MCF 10A (cell line): ENCODE measurements around the gene GDF15. TPM values are rescaled to one million over a fixed set of nuclear protein-coding genes. Genes with fewer than 3 reads are reported as not detected.

ENCODE experiments used
- BruUV-seq: library from RNA; stranded (reverse); fragments of 400-500 nt; replicated peaks from 2 replicates; lab custom pipeline; 2021; lab: Mats Ljungman, UMichigan
- CTCF ChIA-PET: fragments of 300-600 bp; sonication (Branson Sonifier 250); formaldehyde crosslinking; extraction: SDS; loops from one replicate; lab custom pipeline; 2021; ENCODE audit warnings: antibody characterized with exemption, inconsistent platforms; lab: Yijun Ruan, JAX
- POLR2A ChIA-PET: fragments of 300-600, 350-650 bp; sonication (Branson Sonifier 250); formaldehyde crosslinking; extraction: SDS; loops from one replicate; lab custom pipeline; 2020; ENCODE audit warnings: antibody characterized with exemption, inconsistent platforms; lab: Yijun Ruan, JAX
- DNase-seq: peaks from one replicate; pipeline ENCODE4 v3.0.0-alpha.2; 2018; ENCODE audit not compliant: unreplicated experiment
- H3K27ac Mint-ChIP-seq: one replicate; pipeline ENCODE4 v1.8.0; 2022; ENCODE audit warnings: mild to moderate bottlenecking, low read depth, mixed read lengths; ENCODE audit not compliant: unreplicated experiment
- H3K27me3 Mint-ChIP-seq: one replicate; pipeline ENCODE4 v1.8.0; 2022; ENCODE audit warnings: mixed read lengths; ENCODE audit not compliant: insufficient read depth, unreplicated experiment
- H3K36me3 Mint-ChIP-seq: one replicate; pipeline ENCODE4 v1.8.0; 2022; ENCODE audit warnings: mild to moderate bottlenecking, moderate library complexity, mixed read lengths; ENCODE audit not compliant: insufficient read depth, unreplicated experiment
- H3K4me1 Mint-ChIP-seq: one replicate; pipeline ENCODE4 v1.8.0; 2022; ENCODE audit warnings: mixed read lengths; ENCODE audit not compliant: insufficient read depth, unreplicated experiment
- H3K4me3 Mint-ChIP-seq: one replicate; pipeline ENCODE4 v1.8.0; 2022; ENCODE audit warnings: mild to moderate bottlenecking, moderate library complexity, mixed read lengths; ENCODE audit not compliant: unreplicated experiment
- H3K9me3 Mint-ChIP-seq: one replicate; pipeline ENCODE4 v1.8.0; 2022; ENCODE audit warnings: mixed read lengths; ENCODE audit not compliant: unreplicated experiment
- intact Hi-C: fragments of 100-400 bp; cut with micrococcal nuclease; formaldehyde crosslinking; loops from 2 replicates; pipeline ENCODE4 v1.14.1; 2022
- microRNA-seq: library from miRNA; unstranded; fragments of <30 nt; microRNA quantifications from one replicate; pipeline ENCODE4 v1.2.0, GENCODE V29; 2022
- total RNA-seq: library from RNA; stranded (reverse); gene quantifications from 2 replicates; pipeline ENCODE4 v1.2.3, GENCODE V29; 2022
- TF ChIP-seq, protein P1 (sequence below): fragments of 200-600 bp; IDR thresholded peaks from one replicate; pipeline ENCODE4 v1.8.0; 2022; ENCODE audit warnings: antibody characterized with exemption, mild to moderate bottlenecking; ENCODE audit not compliant: unreplicated experiment

The GDF15 gene
- total RNA-seq, 1 experiment from 2014 or later = 193 TPM

- DNase-seq = no peak
- H3K27ac Mint-ChIP-seq = peak overlapping the region; percentile 7
- no peaks in the 10 kb centered on the region for H3K27me3 Mint-ChIP-seq
- peak overlapping the region; percentile 35 for H3K4me3 Mint-ChIP-seq
- POLR2A ChIA-PET = no interaction called here
- TF ChIP-seq, protein P1, sequence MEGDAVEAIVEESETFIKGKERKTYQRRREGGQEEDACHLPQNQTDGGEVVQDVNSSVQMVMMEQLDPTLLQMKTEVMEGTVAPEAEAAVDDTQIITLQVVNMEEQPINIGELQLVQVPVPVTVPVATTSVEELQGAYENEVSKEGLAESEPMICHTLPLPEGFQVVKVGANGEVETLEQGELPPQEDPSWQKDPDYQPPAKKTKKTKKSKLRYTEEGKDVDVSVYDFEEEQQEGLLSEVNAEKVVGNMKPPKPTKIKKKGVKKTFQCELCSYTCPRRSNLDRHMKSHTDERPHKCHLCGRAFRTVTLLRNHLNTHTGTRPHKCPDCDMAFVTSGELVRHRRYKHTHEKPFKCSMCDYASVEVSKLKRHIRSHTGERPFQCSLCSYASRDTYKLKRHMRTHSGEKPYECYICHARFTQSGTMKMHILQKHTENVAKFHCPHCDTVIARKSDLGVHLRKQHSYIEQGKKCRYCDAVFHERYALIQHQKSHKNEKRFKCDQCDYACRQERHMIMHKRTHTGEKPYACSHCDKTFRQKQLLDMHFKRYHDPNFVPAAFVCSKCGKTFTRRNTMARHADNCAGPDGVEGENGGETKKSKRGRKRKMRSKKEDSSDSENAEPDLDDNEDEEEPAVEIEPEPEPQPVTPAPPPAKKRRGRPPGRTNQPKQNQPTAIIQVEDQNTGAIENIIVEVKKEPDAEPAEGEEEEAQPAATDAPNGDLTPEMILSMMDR = no peak
- CTCF ChIA-PET = no interaction called here
- intact Hi-C loops = no loop called here
- no TSS peak for BruUV-seq
- no peaks in the 10 kb centered on the region for H3K9me3 Mint-ChIP-seq
- H3K36me3 Mint-ChIP-seq = peaks cover 26% of the 10 kb centered on the region
- H3K4me1 Mint-ChIP-seq = peaks cover 26% of the 10 kb centered on the region
Observed at GRCh38 chr19:18436671-18437490, 50.9 kb downstream of the GDF15 start.

DNA sequence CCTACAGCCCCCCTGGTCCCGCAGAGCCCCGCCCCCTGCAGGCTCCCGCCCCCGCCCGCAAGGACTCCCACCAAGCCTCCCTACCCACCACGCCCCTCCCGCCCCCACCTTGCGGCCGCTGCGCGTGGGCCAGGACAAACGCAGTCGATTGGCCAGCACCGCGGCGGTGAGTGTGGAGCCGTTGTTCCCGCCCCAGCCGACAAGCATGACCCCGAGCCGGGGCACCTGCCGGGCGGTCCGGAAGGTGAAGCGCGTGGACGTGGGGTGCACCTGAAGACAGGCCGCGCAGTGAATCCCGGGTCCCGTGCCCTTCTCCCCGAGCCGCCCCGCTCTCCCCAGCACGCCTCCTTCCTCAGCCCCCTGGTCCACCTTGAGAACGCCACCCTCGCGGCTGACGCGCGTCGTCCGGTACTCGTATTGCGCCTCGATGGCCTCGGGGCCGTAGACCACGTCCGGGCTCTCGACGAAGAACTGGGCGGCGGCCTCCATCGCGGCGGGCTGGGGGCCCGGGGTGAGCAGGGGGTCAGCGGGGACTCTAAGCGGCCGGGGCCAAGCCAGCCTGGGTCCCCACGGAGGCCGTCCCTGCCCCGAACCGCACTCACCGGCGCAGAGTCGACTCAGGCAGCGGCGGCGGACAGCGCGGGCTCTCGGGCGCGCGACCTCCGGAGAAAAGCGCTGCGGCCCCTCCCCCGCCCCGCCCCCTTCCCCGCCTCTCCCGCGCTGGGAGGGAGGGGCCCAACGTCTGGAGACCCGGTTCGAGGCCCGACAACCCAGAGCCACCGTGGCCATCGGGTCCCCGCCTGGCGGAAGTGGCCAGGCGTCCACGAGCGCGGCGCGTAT is 51.8 kb downstream of the GDF15 start, which contains the start of gene ISYNA1:
ISYNA1 (minus strand) TSS at position 643 of the 840 bp plus-strand sequence; CDS start at position 489, 154 bp downstream.
- Mint-ChIP-seq H3K4me3 (peak within 1 kb of the TSS; percentile 35), H3K27ac (peak within 1 kb of the TSS; percentile 19), H3K27me3 (no peaks in the 10 kb centered on the region), H3K36me3 (peaks cover 33% of the 10 kb centered on the region), H3K4me1 (peaks cover 33% of the 10 kb centered on the region), H3K9me3 (peaks cover 7% of the 10 kb centered on the region)
- TF ChIP-seq, protein P1 = no peak
- BruUV-seq = no TSS peak
- intact Hi-C loops = no loop called here
- ChIA-PET POLR2A (interaction anchor here (2.3 kb wide), 1 partner anchor 19 kb away, joined by 8 read pairs; the partner anchor contains the start of gene SSBP4), CTCF (no interaction called here)
- no peak for DNase-seq

DNA sequence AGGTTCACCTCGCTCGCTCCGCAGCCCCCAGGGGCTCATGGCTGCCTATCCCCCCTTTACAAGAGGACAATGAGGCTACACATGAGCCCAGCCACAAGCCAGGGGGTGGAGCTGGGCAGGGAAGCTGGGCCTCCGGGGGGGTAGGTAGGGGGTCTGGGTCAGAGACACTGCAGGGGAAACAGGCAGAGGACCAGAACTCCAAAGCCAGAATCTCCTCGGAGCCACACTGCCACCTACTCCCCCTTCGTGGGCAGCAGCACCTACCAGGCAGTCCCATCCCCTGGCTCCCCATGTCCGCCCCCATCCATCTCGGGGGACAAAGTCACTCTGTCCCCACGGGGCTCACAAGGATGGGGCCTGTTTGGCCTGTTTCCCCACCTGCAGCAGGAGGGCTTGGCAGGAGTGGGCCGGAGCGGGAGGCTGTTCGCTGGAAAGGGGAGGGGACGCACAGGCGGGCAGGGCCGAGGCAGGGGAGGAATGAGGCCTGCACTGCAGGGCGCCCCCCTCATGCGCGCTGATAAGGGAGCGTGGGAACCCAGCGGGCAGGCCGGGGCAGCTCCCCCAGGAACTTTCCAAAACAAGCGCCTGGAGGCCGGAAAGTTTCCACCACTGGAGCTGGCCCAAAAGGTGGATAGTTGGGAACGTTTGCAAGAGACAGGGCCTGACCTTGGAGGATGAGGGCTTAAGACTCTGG is 52.5 kb downstream of the GDF15 start:
- peaks cover 33% of the 10 kb centered on the region for H3K4me1 Mint-ChIP-seq
- no peaks in the 10 kb centered on the region for H3K27me3 Mint-ChIP-seq
- intact Hi-C loops = no loop called here
- peak overlapping the region; percentile 19 for H3K27ac Mint-ChIP-seq
- POLR2A ChIA-PET = interaction anchor here (0.6 to 2.3 kb wide), 6 partner anchors 12 to 133 kb away, joined by 3 to 8 read pairs (median 4); partner anchors contain the start of genes FKBP8, LSM4, SSBP4 and UBA52
- no TSS peak for BruUV-seq
- H3K9me3 Mint-ChIP-seq = peaks cover 8% of the 10 kb centered on the region
- DNase-seq = peak; percentile 75
- H3K36me3 Mint-ChIP-seq = peaks cover 37% of the 10 kb centered on the region
- peak overlapping the region; percentile 31 for H3K4me3 Mint-ChIP-seq
- CTCF ChIA-PET = interaction anchor here (0.6 to 3.7 kb wide), 4 partner anchors 12 to 431 kb away, joined by 3 to 25 read pairs (median 4); no protein-coding TSS in a partner anchor
- TF ChIP-seq, protein P1 = no peak

Small RNA genes within 50 kb of the gene (microRNA-seq; reads per million reads assigned to microRNA genes)
- 0.79 reads per million for gene MIR3189

Other genes starting within 250 kb of the GDF15 start
- gene PIK3R2, start 233.0 kb upstream of the GDF15 start, total RNA-seq = 31.0 and 33.8 TPM in 2 replicates
- 4.7 and 9.1 TPM in 2 replicates for gene IFI30, start 212.3 kb upstream of the GDF15 start, total RNA-seq
- gene MPV17L2, start 192.9 kb upstream of the GDF15 start, total RNA-seq = 12.9 and 15.4 TPM in 2 replicates
- gene RAB3A, start 182.1 kb upstream of the GDF15 start, total RNA-seq = 0.68 and 0.81 TPM in 2 replicates
- 0.42 and 0.54 TPM in 2 replicates for gene PDE4C, start 159.7 kb upstream of the GDF15 start, total RNA-seq
- gene IQCN, start 111.7 kb upstream of the GDF15 start, total RNA-seq = 0.26 and 0.42 TPM in 2 replicates
- gene JUND, start 104.5 kb upstream of the GDF15 start, total RNA-seq = 120 and 123 TPM in 2 replicates
- 172 and 193 TPM in 2 replicates for gene LSM4, start 63.1 kb upstream of the GDF15 start, total RNA-seq
- 6.5 and 11.9 TPM in 2 replicates for gene PGPEP1, start 45.6 kb upstream of the GDF15 start, total RNA-seq
- not detected in 2 replicates for gene LRRC25, start 11.5 kb downstream of the GDF15 start, total RNA-seq
- 22.3 and 26.3 TPM in 2 replicates for gene SSBP4, start 33.2 kb downstream of the GDF15 start, total RNA-seq
- gene ISYNA1, start 52.0 kb downstream of the GDF15 start, total RNA-seq = 6.8 and 7.7 TPM in 2 replicates
- 20.8 and 22.4 TPM in 2 replicates for gene ELL, start 135.9 kb downstream of the GDF15 start, total RNA-seq
- gene FKBP8, start 157.4 kb downstream of the GDF15 start, total RNA-seq = 142 and 154 TPM in 2 replicates
- 120 and 126 TPM in 2 replicates for gene KXD1, start 171.7 kb downstream of the GDF15 start, total RNA-seq
- gene UBA52, start 185.7 kb downstream of the GDF15 start, total RNA-seq = 1,330 and 1,392 TPM in 2 replicates
- 29.6 and 49.3 TPM in 2 replicates for gene REX1BD, start 202.6 kb downstream of the GDF15 start, total RNA-seq
- 4.3 and 4.8 TPM in 2 replicates for gene CRLF1, start 220.6 kb downstream of the GDF15 start, total RNA-seq
- 0.33 and 0.64 TPM in 2 replicates for gene TMEM59L, start 226.7 kb downstream of the GDF15 start, total RNA-seq